Spleen (tissue), 11 donors: Measurements from ENCODE around the gene NEAT1. TPM values are rescaled to one million over a fixed set of nuclear protein-coding genes. Genes with fewer than 3 reads are reported as not detected.
"Not testable (repeated sequence)": the region's sequence is repeated elsewhere in the genome, so short reads cannot be mapped to it uniquely, and the experiment has no call there.

Experiments used
- DNase-seq: peaks from one replicate; pipeline ENCODE4 v3.0.0-alpha.2; 2020
- H3K27ac ChIP-seq, 8 donors: fragments of 200-600 bp; sonication (generic) in 7 of 8; 1 replicate in 4 of 8; 2 replicates in 4 of 8; pipeline versions ENCODE4 v1.5.0 to v1.8.0; 2016 to 2021; ENCODE audit warnings: inconsistent platforms in 4 of 8, mild to moderate bottlenecking in 4 of 8, moderate library complexity in 1 of 8
- H3K27me3 ChIP-seq, 7 donors: fragments of 200-600 bp; sonication (generic) in 6 of 7; replicated peaks in 1 of 7; 1 replicate in 4 of 7; 2 replicates in 3 of 7; pipeline versions ENCODE4 v1.5.0 to v1.8.0; 2016 to 2021; ENCODE audit warnings: inconsistent platforms in 3 of 7, mild to moderate bottlenecking in 1 of 7
- H3K36me3 ChIP-seq, 6 donors: fragments of 200-600 bp; sonication (generic) in 5 of 6; 1 replicate in 4 of 6; 2 replicates in 2 of 6; pipeline versions ENCODE4 v1.5.0 to v1.8.0; 2016 to 2021; ENCODE audit warnings: inconsistent platforms in 2 of 6
- H3K4me1 ChIP-seq, 6 donors: fragments of 200-600 bp; sonication (generic) in 5 of 6; 1 replicate in 3 of 6; 2 replicates in 3 of 6; pipeline versions ENCODE4 v1.5.0 to v1.8.0; 2016 to 2021; ENCODE audit warnings: inconsistent platforms in 3 of 6
- H3K4me3 ChIP-seq, 8 donors: fragments of 200-600 bp; sonication (generic) in 7 of 8; 1 replicate in 4 of 8; 2 replicates in 4 of 8; pipeline versions ENCODE4 v1.5.0 to v1.8.0; 2016 to 2021; ENCODE audit warnings: inconsistent platforms in 4 of 8, mild to moderate bottlenecking in 4 of 8, moderate library complexity in 2 of 8
- H3K9me3 ChIP-seq, 8 donors: fragments of 200-600 bp; sonication (generic) in 7 of 8; 1 replicate in 4 of 8; 2 replicates in 4 of 8; pipeline versions ENCODE4 v1.5.0 to v1.8.0; 2016 to 2021; ENCODE audit warnings: inconsistent platforms in 4 of 8
- CTCF ChIP-seq, 11 experiments: fragments of 200-600 bp in 7 of 11; fragments of 450-650 bp in 4 of 11; sonication (generic) in 4 of 11; IDR thresholded peaks in 8 of 11; conservative IDR thresholded peaks in 3 of 11; 1 replicate in 7 of 11; 2 replicates in 4 of 11; pipeline versions ENCODE4 v1.4.0 to v1.8.0; 2016 to 2021; ENCODE audit warnings: antibody characterized with exemption in 11 of 11, inconsistent platforms in 4 of 11, mild to moderate bottlenecking in 1 of 11
- POLR2A ChIP-seq, 3 donors: fragments of 450-650 bp; IDR thresholded peaks; one replicate each; pipeline ENCODE4 v1.5.1; 2017; ENCODE audit warnings: antibody characterized with exemption in 3 of 3, mild to moderate bottlenecking in 1 of 3
- POLR2AphosphoS5 ChIP-seq, 3 donors: sonication (generic); formaldehyde crosslinking; IDR thresholded peaks; one replicate each; pipeline ENCODE4 v1.5.1; 2017; ENCODE audit warnings: antibody characterized with exemption in 3 of 3
- WGBS, 5 donors: extraction: QIAGEN DNeasy Blood & Tissue Kit in 3 of 5; methylation state at CpG; one replicate each; pipeline versions ENCODE4 v1.1.5 to v1.1.7; 2013 to 2018; 5-methylcytosine and 5-hydroxymethylcytosine counted together
- intact Hi-C: fragments of 100-400 bp; cut with DNase I; formaldehyde crosslinking; loops from one replicate; pipeline ENCODE4 v1.15.0; 2023; ENCODE audit warnings: low total_unique reads
- polyA plus RNA-seq, 3 donors: library from polyadenylated mRNA; stranded (reverse); fragments of 200-250 nt; gene quantifications; one replicate each; pipeline ENCODE4 v1.2.1, GENCODE V29; 2013
- total RNA-seq, 7 donors: library from RNA; depleted of rRNA in 3 of 7; stranded (reverse); fragments of >200 nt in 3 of 7; fragmentation: NEBNext Ultra II Directional in 4 of 7; extraction: Animal tissue kit (Norgen Biotek cat#: 25700) in 4 of 7; gene quantifications; one replicate each; pipeline versions ENCODE4 v1.1.0 to v1.2.1, GENCODE V29; 2016 to 2021
- donor health status: healthy with polysubstance abuse.
- donor health status: DM: no; HTN: no; CAD: no; lungs with moderate emphysema.
- donor health status: DM: no; HTN: no; CAD: no.
- donor health status: Bipolar disorder and iron deficiency.
- donor health status: healthy.
- donor health status: DM: no; HTN: no; CAD: no.
- donor health status: DM: yes; HTN: yes; CAD: no.

Gene NEAT1
- total and polyA plus RNA-seq, 10 donors = 266 to 1,804 (median 874) TPM

GRCh38 chr11:65448418-65449105, 26.0 kb downstream of the NEAT1 start:
- TF ChIP-seq POLR2AphosphoS5 (IDR thresholded peaks at IDR 0.05) (peak; percentile 30 to 73 (median 53)), POLR2A (IDR thresholded peaks at IDR 0.05) (no peak)
- intact Hi-C loops = no loop called here
- H3K4me1 ChIP-seq = peaks cover 3 to 53% (median 28%) of the 10 kb centered on the region in 6 donors
- no peak for DNase-seq
- H3K9me3 ChIP-seq = peaks cover 0 to 4% (median 0%) of the 10 kb centered on the region in 8 donors
- peak overlapping the region in 4 of 8 donors; percentile 15 to 77 (median 70) for H3K27ac ChIP-seq
- WGBS, 5 donors = 74 to 93% (median 85%) methylated on average over 2 to 3 of the region's 3 CpGs
- peaks cover 0 to 36% (median 9%) of the 10 kb centered on the region in 6 donors for H3K36me3 ChIP-seq
- no peak overlapping the region for H3K4me3 ChIP-seq
- no peaks in the 10 kb centered on the region for H3K27me3 ChIP-seq

GRCh38 chr11:65451301-65451700, 28.7 kb downstream of the NEAT1 start:
- H3K9me3 ChIP-seq, H3K36me3 ChIP-seq, H3K4me3 ChIP-seq, DNase-seq, H3K27ac ChIP-seq, H3K27me3 ChIP-seq, intact Hi-C loops: not testable (repeated sequence)
- peaks cover 12 to 53% (median 22%) of the 10 kb centered on the region in 6 donors for H3K4me1 ChIP-seq
- 75 to 100% (median 92%) methylated on average over 2 to 29 of the region's 30 CpGs for WGBS, 5 donors

- H3K36me3 ChIP-seq, H3K27me3 ChIP-seq, DNase-seq, H3K9me3 ChIP-seq, intact Hi-C loops, H3K4me3 ChIP-seq: not testable (repeated sequence)
- Histone ChIP-seq H3K27ac (peak overlapping the region in 2 of 8 donors; percentile 39 to 88), H3K4me1 (peaks cover 12 to 48% (median 22%) of the 10 kb centered on the region in 6 donors)
- WGBS, 5 donors = 56 to 91% (median 83%) methylated on average over 1 to 2 of the region's 3 CpGs
These were observed 29.7 kb downstream of the NEAT1 start for GRCh38 chr11:65452259-65452658.

GRCh38 chr11:65452806-65453490, 30.4 kb downstream of the NEAT1 start:
- Histone ChIP-seq H3K27me3 (no peaks in the 10 kb centered on the region), H3K9me3 (peaks cover 0 to 4% (median 0%) of the 10 kb centered on the region in 8 donors), H3K27ac (peak overlapping the region in 7 of 8 donors; percentile 13 to 88 (median 33)), H3K36me3 (no peaks in the 10 kb centered on the region), H3K4me1 (peaks cover 12 to 48% (median 22%) of the 10 kb centered on the region in 6 donors), H3K4me3 (no peak overlapping the region)
- intact Hi-C loops = no loop called here
- 63 to 70% (median 69%) methylated on average over 8 of the region's 8 CpGs for WGBS, 5 donors
- no peak for TF ChIP-seq POLR2A (IDR thresholded peaks at IDR 0.05)
- TF ChIP-seq CTCF (IDR thresholded peaks at IDR 0.05 in 8 of 11, conservative IDR thresholded peaks at IDR 0.05 in 3 of 11) = no peak
- TF ChIP-seq POLR2AphosphoS5 (IDR thresholded peaks at IDR 0.05) = no peak
- no peak for DNase-seq

GRCh38 chr11:65454311-65454695, 31.7 kb downstream of the NEAT1 start:
- Histone ChIP-seq H3K9me3 (peaks cover 0 to 4% (median 0%) of the 10 kb centered on the region in 8 donors), H3K4me1 (peaks cover 12 to 43% (median 22%) of the 10 kb centered on the region in 6 donors), H3K36me3 (no peaks in the 10 kb centered on the region), H3K27me3 (no peaks in the 10 kb centered on the region), H3K27ac (peak overlapping the region; percentile 74 to 89 (median 86)), H3K4me3 (peak overlapping the region in 7 of 8 donors; percentile 43 to 67 (median 45))
- no peak for DNase-seq
- TF ChIP-seq POLR2AphosphoS5 (IDR thresholded peaks at IDR 0.05) (no peak), CTCF (IDR thresholded peaks at IDR 0.05 in 8 of 11, conservative IDR thresholded peaks at IDR 0.05 in 3 of 11) (no peak), POLR2A (IDR thresholded peaks at IDR 0.05) (no peak)
- intact Hi-C loops = no loop called here
- WGBS, 5 donors = 74 to 82% (median 78%) methylated on average over 10 of the region's 10 CpGs
